ENCODE measurements around the gene C12orf75.
"Not testable (repeated sequence)": the region's sequence is repeated elsewhere in the genome, so short reads cannot be mapped to it uniquely, and the experiment has no call there.

DNA sequence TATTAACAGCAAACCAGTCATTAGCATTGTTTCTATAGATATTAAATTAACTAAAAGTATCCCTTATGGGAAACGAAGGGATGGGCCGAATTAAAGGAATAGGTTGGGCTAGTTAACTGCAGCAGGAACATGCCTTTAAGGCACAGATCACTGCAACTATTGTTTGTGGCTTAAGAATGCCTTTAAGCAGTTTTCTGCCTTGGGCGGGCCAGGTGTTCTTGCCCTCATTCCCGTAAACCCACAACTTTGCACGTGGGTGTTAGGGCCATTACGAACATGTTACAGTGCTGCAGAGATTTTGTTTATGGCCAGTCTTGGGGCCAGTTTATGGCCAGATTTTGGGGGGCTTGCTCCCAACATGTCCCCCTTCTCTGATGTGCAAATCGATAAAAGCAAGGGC, 27.5 kb upstream of the C12orf75 start:
- TF ChIP-seq, protein P1, sequence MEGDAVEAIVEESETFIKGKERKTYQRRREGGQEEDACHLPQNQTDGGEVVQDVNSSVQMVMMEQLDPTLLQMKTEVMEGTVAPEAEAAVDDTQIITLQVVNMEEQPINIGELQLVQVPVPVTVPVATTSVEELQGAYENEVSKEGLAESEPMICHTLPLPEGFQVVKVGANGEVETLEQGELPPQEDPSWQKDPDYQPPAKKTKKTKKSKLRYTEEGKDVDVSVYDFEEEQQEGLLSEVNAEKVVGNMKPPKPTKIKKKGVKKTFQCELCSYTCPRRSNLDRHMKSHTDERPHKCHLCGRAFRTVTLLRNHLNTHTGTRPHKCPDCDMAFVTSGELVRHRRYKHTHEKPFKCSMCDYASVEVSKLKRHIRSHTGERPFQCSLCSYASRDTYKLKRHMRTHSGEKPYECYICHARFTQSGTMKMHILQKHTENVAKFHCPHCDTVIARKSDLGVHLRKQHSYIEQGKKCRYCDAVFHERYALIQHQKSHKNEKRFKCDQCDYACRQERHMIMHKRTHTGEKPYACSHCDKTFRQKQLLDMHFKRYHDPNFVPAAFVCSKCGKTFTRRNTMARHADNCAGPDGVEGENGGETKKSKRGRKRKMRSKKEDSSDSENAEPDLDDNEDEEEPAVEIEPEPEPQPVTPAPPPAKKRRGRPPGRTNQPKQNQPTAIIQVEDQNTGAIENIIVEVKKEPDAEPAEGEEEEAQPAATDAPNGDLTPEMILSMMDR (IDR thresholded peaks at IDR 0.05) = not testable (repeated sequence)
- not testable (repeated sequence) for TF ChIP-seq POLR2A (IDR thresholded peaks at IDR 0.05)

All from adrenal gland (tissue), 5 donors.